ENCODE measurements around the gene ISYNA1.

DNA sequence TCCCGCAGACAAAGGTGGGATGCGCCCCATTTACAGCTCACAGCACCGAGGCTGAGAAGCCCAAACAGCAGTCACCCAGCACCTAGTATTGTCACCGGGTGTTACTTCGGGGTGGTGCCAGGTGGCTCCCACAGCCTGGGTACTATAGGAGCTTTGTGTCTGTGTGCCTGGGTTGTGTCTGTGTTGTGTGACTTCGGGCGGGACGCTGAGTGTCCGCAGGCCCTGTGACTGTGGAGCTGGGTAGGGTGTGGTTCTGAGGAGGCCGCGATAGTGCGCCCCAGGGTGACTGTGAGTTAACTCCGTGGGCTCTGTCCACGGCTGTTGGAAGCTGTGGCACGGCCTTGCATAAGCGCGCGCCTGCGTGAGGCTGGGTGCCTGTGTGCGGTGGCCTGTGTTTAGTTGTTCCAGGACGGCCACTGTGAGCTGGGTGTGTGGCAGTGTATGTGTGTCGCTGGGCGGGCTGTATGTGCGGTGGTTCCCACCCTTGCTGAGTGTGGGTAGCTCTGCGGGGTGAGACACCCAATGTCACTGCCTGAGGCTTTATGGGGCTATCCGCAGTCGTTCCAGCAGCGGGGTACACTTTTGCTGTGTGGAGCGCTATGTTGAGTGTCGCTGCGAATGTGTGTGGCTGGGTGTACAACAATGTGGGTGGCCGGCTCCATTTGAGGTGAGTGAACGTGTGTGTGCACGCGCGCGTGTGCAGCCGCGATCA lies 19.3 kb downstream of the ISYNA1 start:
- TF ChIP-seq, protein P1, sequence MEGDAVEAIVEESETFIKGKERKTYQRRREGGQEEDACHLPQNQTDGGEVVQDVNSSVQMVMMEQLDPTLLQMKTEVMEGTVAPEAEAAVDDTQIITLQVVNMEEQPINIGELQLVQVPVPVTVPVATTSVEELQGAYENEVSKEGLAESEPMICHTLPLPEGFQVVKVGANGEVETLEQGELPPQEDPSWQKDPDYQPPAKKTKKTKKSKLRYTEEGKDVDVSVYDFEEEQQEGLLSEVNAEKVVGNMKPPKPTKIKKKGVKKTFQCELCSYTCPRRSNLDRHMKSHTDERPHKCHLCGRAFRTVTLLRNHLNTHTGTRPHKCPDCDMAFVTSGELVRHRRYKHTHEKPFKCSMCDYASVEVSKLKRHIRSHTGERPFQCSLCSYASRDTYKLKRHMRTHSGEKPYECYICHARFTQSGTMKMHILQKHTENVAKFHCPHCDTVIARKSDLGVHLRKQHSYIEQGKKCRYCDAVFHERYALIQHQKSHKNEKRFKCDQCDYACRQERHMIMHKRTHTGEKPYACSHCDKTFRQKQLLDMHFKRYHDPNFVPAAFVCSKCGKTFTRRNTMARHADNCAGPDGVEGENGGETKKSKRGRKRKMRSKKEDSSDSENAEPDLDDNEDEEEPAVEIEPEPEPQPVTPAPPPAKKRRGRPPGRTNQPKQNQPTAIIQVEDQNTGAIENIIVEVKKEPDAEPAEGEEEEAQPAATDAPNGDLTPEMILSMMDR (IDR thresholded peaks at IDR 0.05) = no peak
- TF ChIP-seq POLR2A (IDR thresholded peaks at IDR 0.05) = no peak

All from Peyer's patch (tissue), 4 donors.